Endodermal cell (in vitro differentiated cells): ENCODE results near the gene SLC44A1. TPM values are rescaled to one million over a fixed set of nuclear protein-coding genes. Genes with fewer than 3 reads are reported as not detected.
A peak's percentile ranks its signal among the peaks of the same experiment; 100 is the strongest.

Experiments used
- DNase-seq: peaks from one replicate; pipeline ENCODE4 v3.0.0-alpha.2; 2017
- H3K27ac ChIP-seq: 2 replicates; pipeline ENCODE4 v1.5.1; 2013; ENCODE audit warnings: mild to moderate bottlenecking, low read depth, low read length, moderate library complexity
- H3K27me3 ChIP-seq: 2 replicates; pipeline ENCODE4 v1.6.1; 2013; ENCODE audit warnings: mild to moderate bottlenecking, low read length, moderate library complexity; ENCODE audit not compliant: insufficient read depth, control insufficient read depth, poor library complexity, severe bottlenecking
- H3K36me3 ChIP-seq: 2 replicates; pipeline ENCODE4 v1.7.0; 2013; ENCODE audit warnings: mild to moderate bottlenecking, low read length, moderate library complexity; ENCODE audit not compliant: control insufficient read depth, insufficient read depth
- H3K4me1 ChIP-seq: one replicate; pipeline ENCODE4 v1.7.0; 2013; ENCODE audit warnings: low read length; ENCODE audit not compliant: control insufficient read depth, insufficient read depth
- H3K4me3 ChIP-seq: 2 replicates; pipeline ENCODE4 v1.5.1; 2013; ENCODE audit warnings: mild to moderate bottlenecking, low read length, moderate library complexity
- H3K9ac ChIP-seq: 2 replicates; pipeline ENCODE4 v1.6.1; 2013; ENCODE audit warnings: mild to moderate bottlenecking, low read length, moderate library complexity; ENCODE audit not compliant: poor library complexity, severe bottlenecking; ENCODE audit errors: extremely low read depth
- H3K9me3 ChIP-seq: 2 replicates; pipeline ENCODE4 v1.6.1; 2013; ENCODE audit warnings: mild to moderate bottlenecking, low read length, moderate library complexity; ENCODE audit not compliant: control insufficient read depth
- H3K27ac Mint-ChIP-seq: 2 replicates; pipeline ENCODE4 v1.8.0; 2020; ENCODE audit warnings: mixed read lengths
- H3K27me3 Mint-ChIP-seq: 2 replicates; pipeline ENCODE4 v1.8.0; 2021; ENCODE audit warnings: mild to moderate bottlenecking, mixed read lengths; ENCODE audit not compliant: insufficient read depth
- H3K36me3 Mint-ChIP-seq: 2 replicates; pipeline ENCODE4 v1.8.0; 2020; ENCODE audit warnings: low read depth, mixed read lengths
- H3K4me1 Mint-ChIP-seq: 2 replicates; pipeline ENCODE4 v1.8.0; 2020; ENCODE audit warnings: mixed read lengths
- H3K4me3 Mint-ChIP-seq: 2 replicates; pipeline ENCODE4 v1.8.0; 2020; ENCODE audit warnings: mild to moderate bottlenecking, moderate library complexity, mixed read lengths
- H3K9me3 Mint-ChIP-seq: 2 replicates; pipeline ENCODE4 v1.8.0; 2020; ENCODE audit warnings: mild to moderate bottlenecking, mixed read lengths
- CTCF ChIP-seq: fragments of 200-600 bp; sonication (generic); conservative IDR thresholded peaks from 2 replicates; pipeline ENCODE4 v1.5.0; 2021; ENCODE audit warnings: antibody characterized with exemption, mild to moderate bottlenecking
- WGBS, 2 experiments: methylation state at CpG; one replicate each; pipeline versions ENCODE4 v1.1.5 to v1.1.7; 2013; ENCODE audit warnings: missing lambda C conversion rate in 2 of 2, mixed read lengths in 1 of 2; ENCODE audit not compliant: insufficient coverage in 1 of 2, insufficient read length in 1 of 2; 5-methylcytosine and 5-hydroxymethylcytosine counted together
- total RNA-seq, 2 donors: library from RNA; stranded (reverse); fragmentation: NEBNext Ultra II Directional in 1 of 2; extraction: Animal tissue kit (Norgen Biotek cat#: 25700) in 1 of 2; gene quantifications; 2 replicates in 1 of 2; 3 replicates in 1 of 2; pipeline ENCODE4 v1.2.1, GENCODE V29; 2021

The SLC44A1 gene
- total RNA-seq, 2 donors from 2014 or later = 69.7 to 73.4 TPM

- Histone ChIP-seq H3K4me3 (no peak overlapping the region), H3K27me3 (no peaks in the 10 kb centered on the region), H3K9me3 (peaks cover 27% of the 10 kb centered on the region), H3K36me3 (peaks cover 73% of the 10 kb centered on the region), H3K9ac (no peak overlapping the region), H3K4me1 (no peaks in the 10 kb centered on the region), H3K27ac (no peak overlapping the region)
- H3K4me3 Mint-ChIP-seq = no peak overlapping the region
- no peak for DNase-seq
- H3K36me3 Mint-ChIP-seq = peaks cover 58% of the 10 kb centered on the region
- peak overlapping the region; percentile 9 for H3K27ac Mint-ChIP-seq
- H3K9me3 Mint-ChIP-seq = peaks cover 9% of the 10 kb centered on the region
- 91 to 93% methylated on average over 2 to 3 of the region's 3 CpGs for WGBS, 2 experiments
- no peaks in the 10 kb centered on the region for H3K27me3 Mint-ChIP-seq
- no peak for TF ChIP-seq CTCF
- H3K4me1 Mint-ChIP-seq = peaks cover 7% of the 10 kb centered on the region
Observed at GRCh38 chr9:105466898-105467455, 222.5 kb downstream of the SLC44A1 start.

- H3K9me3 ChIP-seq = peaks cover 25% of the 10 kb centered on the region
- peaks cover 85% of the 10 kb centered on the region for H3K36me3 ChIP-seq
- WGBS, 2 experiments = 86% methylated on average over 1 of the region's 1 CpG; no CpG with 5 or more reads in 1 of the 2 experiments
- no peak for DNase-seq
- Mint-ChIP-seq H3K9me3 (peaks cover 9% of the 10 kb centered on the region), H3K4me1 (peaks cover 7% of the 10 kb centered on the region), H3K27me3 (no peaks in the 10 kb centered on the region), H3K36me3 (peaks cover 56% of the 10 kb centered on the region), H3K27ac (no peak overlapping the region), H3K4me3 (no peak overlapping the region)
- H3K4me1 ChIP-seq = no peaks in the 10 kb centered on the region
- H3K4me3 ChIP-seq = no peak overlapping the region
- H3K27me3 ChIP-seq = no peaks in the 10 kb centered on the region
- no peak for TF ChIP-seq CTCF
- H3K9ac ChIP-seq = no peak overlapping the region
- H3K27ac ChIP-seq = no peak overlapping the region
Observed at GRCh38 chr9:105468875-105469274, 224.4 kb downstream of the SLC44A1 start.

- no peak for TF ChIP-seq CTCF
- no peak overlapping the region for H3K9ac ChIP-seq
- Mint-ChIP-seq H3K27ac (peak overlapping the region; percentile 56), H3K9me3 (peaks cover 3% of the 10 kb centered on the region), H3K36me3 (peaks cover 25% of the 10 kb centered on the region), H3K4me3 (no peak overlapping the region), H3K4me1 (peaks cover 4% of the 10 kb centered on the region), H3K27me3 (no peaks in the 10 kb centered on the region)
- no peaks in the 10 kb centered on the region for H3K27me3 ChIP-seq
- no peak for DNase-seq
- H3K27ac ChIP-seq = no peak overlapping the region
- no peaks in the 10 kb centered on the region for H3K4me1 ChIP-seq
- 97% methylated on average over 2 of the region's 2 CpGs; no CpG with 5 or more reads in 1 of the 2 experiments for WGBS, 2 experiments
- H3K36me3 ChIP-seq = peaks cover 58% of the 10 kb centered on the region
- no peak overlapping the region for H3K4me3 ChIP-seq
- peaks cover under 1% of the 10 kb centered on the region for H3K9me3 ChIP-seq
Observed at GRCh38 chr9:105473221-105473620, 228.8 kb downstream of the SLC44A1 start.
